LNCAP (cell line): ENCODE measurements around the gene TUBGCP3.

Source experiments
- TF ChIP-seq, protein P1 (sequence below): fragments of 450-650 bp; IDR thresholded peaks from 2 replicates; pipeline ENCODE4 v1.5.1; 2017; ENCODE audit warnings: mild to moderate bottlenecking

TUBGCP3 gene

DNA sequence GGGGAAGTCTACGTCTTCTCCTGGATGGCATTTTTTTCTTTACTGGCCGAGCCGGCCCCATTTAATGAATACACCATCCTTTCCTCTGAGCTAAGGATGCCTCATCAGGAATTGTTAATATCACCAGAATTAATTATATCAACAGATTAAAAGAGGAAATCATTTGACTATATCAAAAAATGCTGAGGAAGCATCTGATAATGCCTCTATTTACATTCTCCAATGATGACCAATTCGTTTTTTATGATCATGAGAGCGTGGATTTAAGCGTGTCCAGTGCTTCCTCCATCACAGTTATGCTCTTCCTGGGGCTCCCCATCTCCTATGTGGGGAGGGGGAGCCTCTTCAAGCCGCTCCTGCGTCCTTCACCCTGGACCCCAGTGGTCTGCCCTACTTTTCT lies 58.7 kb downstream of the TUBGCP3 start:
- TF ChIP-seq, protein P1, sequence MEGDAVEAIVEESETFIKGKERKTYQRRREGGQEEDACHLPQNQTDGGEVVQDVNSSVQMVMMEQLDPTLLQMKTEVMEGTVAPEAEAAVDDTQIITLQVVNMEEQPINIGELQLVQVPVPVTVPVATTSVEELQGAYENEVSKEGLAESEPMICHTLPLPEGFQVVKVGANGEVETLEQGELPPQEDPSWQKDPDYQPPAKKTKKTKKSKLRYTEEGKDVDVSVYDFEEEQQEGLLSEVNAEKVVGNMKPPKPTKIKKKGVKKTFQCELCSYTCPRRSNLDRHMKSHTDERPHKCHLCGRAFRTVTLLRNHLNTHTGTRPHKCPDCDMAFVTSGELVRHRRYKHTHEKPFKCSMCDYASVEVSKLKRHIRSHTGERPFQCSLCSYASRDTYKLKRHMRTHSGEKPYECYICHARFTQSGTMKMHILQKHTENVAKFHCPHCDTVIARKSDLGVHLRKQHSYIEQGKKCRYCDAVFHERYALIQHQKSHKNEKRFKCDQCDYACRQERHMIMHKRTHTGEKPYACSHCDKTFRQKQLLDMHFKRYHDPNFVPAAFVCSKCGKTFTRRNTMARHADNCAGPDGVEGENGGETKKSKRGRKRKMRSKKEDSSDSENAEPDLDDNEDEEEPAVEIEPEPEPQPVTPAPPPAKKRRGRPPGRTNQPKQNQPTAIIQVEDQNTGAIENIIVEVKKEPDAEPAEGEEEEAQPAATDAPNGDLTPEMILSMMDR = no peak

DNA sequence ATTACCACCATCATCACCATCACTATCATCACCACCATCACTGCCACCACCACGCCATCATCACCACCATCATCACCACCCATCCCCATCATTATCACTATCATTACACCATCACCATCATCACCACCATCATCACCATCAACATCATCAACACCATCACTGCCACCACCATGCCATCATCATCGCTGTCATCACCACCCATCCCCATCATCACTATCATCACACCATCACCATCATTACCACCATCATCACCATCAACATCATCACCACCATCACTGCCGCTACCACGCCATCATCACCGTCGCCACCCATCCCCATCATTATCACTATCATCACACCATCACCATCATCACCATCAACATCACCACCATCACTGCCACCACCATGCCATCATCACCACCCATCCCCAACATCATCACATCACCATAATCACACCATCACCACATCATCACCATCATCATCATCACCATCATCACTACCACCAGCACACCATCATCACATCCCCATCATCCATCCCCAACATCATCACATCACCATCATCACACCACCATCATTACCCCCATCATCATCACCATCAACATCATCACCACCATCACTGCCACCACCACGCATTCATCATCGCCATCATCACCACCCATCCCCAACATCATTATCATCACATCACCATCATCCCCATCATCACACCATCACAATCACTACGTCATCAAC lies 61.7 kb downstream of the TUBGCP3 start:
- TF ChIP-seq, protein P1 = no peak

DNA sequence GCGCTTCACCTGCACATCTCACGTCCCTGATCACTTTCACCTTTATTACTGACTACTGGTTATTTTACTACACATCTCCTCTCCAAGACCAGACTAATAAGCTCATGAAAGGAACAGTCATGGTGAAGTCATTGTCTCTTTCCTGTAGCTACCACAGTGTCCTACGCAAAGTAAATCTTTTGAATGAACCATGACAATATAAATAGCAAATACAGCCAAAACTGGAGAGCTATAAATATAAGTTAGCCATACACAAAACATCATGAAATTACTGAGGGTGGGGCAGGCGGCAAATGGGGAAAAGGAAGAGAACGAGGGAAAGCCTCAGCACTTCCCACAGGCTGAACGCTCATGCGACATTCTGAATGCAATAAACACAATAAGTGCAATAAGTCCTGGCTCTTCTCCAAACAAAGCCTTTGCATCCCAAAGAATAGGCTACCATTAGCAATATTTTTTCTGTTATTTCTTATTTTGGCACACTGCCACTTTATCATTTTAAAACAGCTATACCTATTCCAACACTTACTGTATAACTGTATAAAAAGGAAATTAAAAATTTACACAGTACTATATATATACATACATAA lies 62.5 kb downstream of the TUBGCP3 start:
- TF ChIP-seq, protein P1 = no peak

DNA sequence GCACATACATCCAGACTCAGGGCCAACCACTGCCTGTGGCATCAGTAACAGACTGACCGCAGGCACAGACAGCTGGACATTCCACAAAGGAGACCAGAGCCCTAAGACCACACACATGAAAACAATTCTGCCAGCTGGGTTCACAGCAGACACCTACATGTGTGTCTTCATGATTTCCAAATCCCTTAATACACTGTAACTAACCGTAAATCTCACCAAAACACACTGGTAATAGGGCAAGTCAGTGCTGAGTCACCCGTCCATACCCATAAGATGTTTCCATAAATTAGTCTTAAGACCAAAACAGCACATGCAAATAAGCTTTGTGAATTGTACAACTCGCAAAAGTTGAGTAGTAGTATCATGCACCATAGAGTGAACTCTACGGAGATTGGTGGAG lies 65.4 kb downstream of the TUBGCP3 start:
- TF ChIP-seq, protein P1 = no peak

DNA sequence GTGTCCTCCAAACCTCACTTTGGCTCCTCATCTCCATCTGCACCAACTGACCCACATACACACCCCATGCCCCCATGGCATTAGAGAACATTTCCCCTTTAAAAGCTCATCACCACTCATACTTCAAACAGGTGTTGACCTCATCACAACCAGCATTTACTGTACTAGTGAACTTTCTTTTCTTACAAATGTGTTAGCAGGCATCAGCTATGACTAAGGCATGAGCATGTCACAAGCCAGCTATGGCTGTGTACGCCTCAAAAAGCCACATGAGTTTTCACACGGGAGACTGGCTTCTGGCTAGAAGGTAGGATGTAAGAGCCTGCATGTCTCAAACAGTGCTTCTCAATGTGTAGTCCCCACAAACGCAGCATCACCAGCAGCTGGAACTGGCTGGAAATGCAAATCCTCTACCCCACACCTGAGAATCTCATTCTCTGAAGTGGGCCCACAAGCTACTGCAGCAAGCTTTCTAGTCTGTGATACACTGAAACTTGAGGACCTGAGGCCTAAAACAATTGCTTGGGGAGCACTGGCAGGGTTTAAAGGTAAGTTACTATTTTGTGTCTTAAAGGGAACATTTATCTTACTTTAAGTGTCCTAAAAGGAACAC lies 66.8 kb downstream of the TUBGCP3 start:
- TF ChIP-seq, protein P1 = no peak

DNA sequence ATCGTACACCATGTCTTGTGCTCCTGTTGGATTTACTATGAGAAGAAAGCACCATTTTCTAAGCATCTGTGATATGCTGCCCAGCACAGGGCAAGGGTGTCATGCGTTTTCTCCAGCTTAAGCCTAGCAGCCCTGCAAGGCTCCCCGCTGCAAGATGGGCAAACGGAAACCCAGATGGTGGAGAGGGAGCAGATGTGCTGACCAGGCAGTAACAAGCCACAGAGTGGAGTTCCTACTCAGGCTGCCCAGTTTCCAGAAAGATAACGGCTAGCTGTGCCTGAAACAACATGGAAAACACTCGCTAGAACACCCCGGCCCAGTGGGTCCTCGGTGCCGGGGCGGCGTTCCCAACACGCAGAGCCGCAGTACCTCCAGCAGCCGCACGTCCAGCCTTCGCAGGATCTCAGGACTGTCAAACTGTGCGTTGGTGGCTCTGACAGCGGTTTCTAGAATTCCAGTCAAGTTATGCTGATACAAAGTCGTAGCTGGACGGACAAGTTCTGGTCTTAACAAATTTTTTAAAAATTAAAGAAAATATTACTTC lies 68.4 kb downstream of the TUBGCP3 start:
- TF ChIP-seq, protein P1 = no peak

DNA sequence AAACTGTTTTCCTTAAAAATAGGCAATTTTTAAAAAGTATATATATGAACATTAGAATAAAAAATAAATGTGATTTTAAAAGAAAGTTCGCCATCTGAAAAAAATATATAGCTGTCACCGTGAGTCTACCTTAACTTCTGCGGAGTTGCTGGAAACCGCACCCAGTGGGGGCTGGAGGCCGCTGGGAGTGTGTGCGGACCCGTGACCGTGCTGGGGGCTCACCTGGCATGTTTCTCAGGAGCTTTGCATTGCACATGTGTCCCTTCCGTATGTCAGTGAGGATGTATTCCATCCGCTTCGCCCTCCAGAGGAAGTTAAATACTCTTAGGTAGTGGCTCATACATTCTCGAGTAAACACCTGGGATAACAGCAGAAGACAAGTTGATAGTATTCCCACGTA lies 71.7 kb downstream of the TUBGCP3 start:
- TF ChIP-seq, protein P1 = no peak
